Measurements from ENCODE around the gene MYL11. TPM values are rescaled to one million over a fixed set of nuclear protein-coding genes. Genes with fewer than 3 reads are reported as not detected.
A peak's percentile ranks its signal among the peaks of the same experiment; 100 is the strongest.

The MYL11 gene
- polyA plus RNA-seq, 1 of the 3 experiments (the other 2 are of a cell fraction), result 0.23 TPM

GRCh38 chr16:30351001-30351441 lies 23.6 kb upstream of the MYL11 start:
- no peak overlapping the region for H2AFZ ChIP-seq (ENCODE audit: low read depth)
- H3F3A ChIP-seq (replicated peaks; ENCODE audit: insufficient read depth), result peaks cover 13% of the 10 kb centered on the region
- no peaks in the 10 kb centered on the region for H3K27me3 ChIP-seq (ENCODE audit: insufficient read depth)
- ChIA-PET CTCF (interaction anchor here (2.3 kb wide), 1 partner anchor 58 kb away, joined by 8 read pairs; no protein-coding TSS in a partner anchor), POLR2A (no interaction called here)
- H3K9me3 ChIP-seq, result no peaks in the 10 kb centered on the region
- peaks cover 21% of the 10 kb centered on the region for H4K20me1 ChIP-seq (ENCODE audit: insufficient read depth)
- H3K36me3 ChIP-seq (replicated peaks in 1 of 2; ENCODE audit: control insufficient read depth in 1 of 2, insufficient read depth in 2 of 2, low read length in 1 of 2), result peaks cover 22 to 37% of the 10 kb centered on the region in 2 experiments
- H3K4me2 ChIP-seq, result no peak overlapping the region
- peaks cover 26% of the 10 kb centered on the region for H3K79me2 ChIP-seq (ENCODE audit: insufficient read depth)
- DNase-seq, result no peak
- no peak for TF ChIP-seq TCF12 (IDR thresholded peaks at IDR 0.05)
- TF ChIP-seq ELF1 (IDR thresholded peaks at IDR 0.05), result no peak
- TF ChIP-seq ZBTB33 (IDR thresholded peaks at IDR 0.05; ENCODE audit: borderline replicate concordance, low read depth), result no peak
- no peak for TF ChIP-seq POLR2AphosphoS5 (IDR thresholded peaks at IDR 0.05; ENCODE audit: low read depth, low read length)
- TF ChIP-seq USF2 (IDR thresholded peaks at IDR 0.05; ENCODE audit: borderline replicate concordance, low read depth, low read length), result no peak
- no peak for TF ChIP-seq EP300 (IDR thresholded peaks at IDR 0.05; ENCODE audit: borderline replicate concordance in 1 of 2, low read depth in 1 of 2, low read length in 1 of 2)
- TF ChIP-seq CHD2 (IDR thresholded peaks at IDR 0.05; ENCODE audit: low read length, partially characterized antibody), result no peak
- no peak for TF ChIP-seq MAX (IDR thresholded peaks at IDR 0.05; ENCODE audit: low read depth)
- TF ChIP-seq JUND (IDR thresholded peaks at IDR 0.05), result no peak
- TF ChIP-seq FOXJ3 (CRISPR knock-in tag; IDR thresholded peaks at IDR 0.05), result no peak
- TF ChIP-seq NFIC (IDR thresholded peaks at IDR 0.05; ENCODE audit: borderline replicate concordance), result no peak
- no peak for TF ChIP-seq SMC3 (IDR thresholded peaks at IDR 0.05; ENCODE audit: low read depth, low read length)
- TF ChIP-seq EZH2phosphoT487 (IDR thresholded peaks at IDR 0.05; ENCODE audit: borderline replicate concordance, low read depth), result no peak
- no peak for TF ChIP-seq RAD21 (IDR thresholded peaks at IDR 0.05; ENCODE audit: low read length)
- H3K9me2 ChIP-seq, result no peaks in the 10 kb centered on the region
- no peak overlapping the region for H3K9ac ChIP-seq
- 95% methylated on average over 13 of the region's 15 CpGs for WGBS (ENCODE audit: low lambda C conversion rate)
- peaks cover 21 to 26% of the 10 kb centered on the region in 2 experiments for H3K4me1 ChIP-seq (ENCODE audit: control insufficient read depth in 1 of 2, insufficient read depth in 2 of 2, low read depth in 1 of 2, low read length in 1 of 2)
- H3K4me3 ChIP-seq (ENCODE audit: low read depth in 2 of 2, low read length in 1 of 2), result no peak overlapping the region
- H3K27ac ChIP-seq (ENCODE audit: low read depth in 2 of 2, low read length in 1 of 2), result peak overlapping the region in 1 of 2 experiments; percentile 99; a peak in 2 of 4 replicates

Data from SK-N-SH (cell line).